ENCODE data around the gene UBE3D.
A peak's percentile ranks its signal among the peaks of the same experiment; 100 is the strongest.

The UBE3D gene

DNA sequence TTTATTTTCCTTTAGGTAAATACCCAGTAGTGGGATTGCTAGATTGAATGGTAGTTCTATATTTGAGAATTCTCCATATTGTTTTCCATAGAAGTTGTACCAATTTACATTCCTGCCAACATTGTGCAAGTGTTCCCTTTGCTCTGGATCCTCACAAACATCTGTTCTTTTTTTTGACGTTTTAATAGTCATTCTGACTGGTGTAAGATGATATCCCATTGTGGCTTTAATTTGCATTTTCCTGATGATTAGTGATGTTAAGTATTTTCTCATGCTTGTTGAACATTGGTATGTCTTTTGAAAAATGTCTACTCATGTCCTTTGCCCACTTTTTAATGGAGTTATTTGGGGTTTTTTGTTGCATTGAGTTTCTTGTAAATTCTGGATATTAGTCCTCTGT lies 85.6 kb downstream of the UBE3D start:
- peak; percentile 48 for DNase-seq (ENCODE audit: low read depth, low spot score)
- Histone ChIP-seq H3K9me3 (ENCODE audit: low read depth, low read length) (no peaks in the 10 kb centered on the region), H3K9ac (ENCODE audit: insufficient read length) (no peak overlapping the region), H3K36me3 (ENCODE audit: insufficient read depth, low read length) (peaks cover 5% of the 10 kb centered on the region; the same call in 1 of the 2 replicates), H3K4me3 (0 out of 2 replicates have a peak overlapping the region, but pooled peaks have one; percentile 14), H3K27ac (peak overlapping the region; percentile 84)
- TF ChIP-seq EZH2 (IDR thresholded peaks at IDR 0.05) (no peak), POLR2AphosphoS5 (IDR thresholded peaks at IDR 0.05; ENCODE audit: borderline replicate concordance, low read depth, low read length) (no peak), FOXP2 (optimal IDR thresholded peaks at IDR 0.05; ENCODE audit: control extremely low read depth, extremely low read length, insufficient read depth) (no peak)

DNA sequence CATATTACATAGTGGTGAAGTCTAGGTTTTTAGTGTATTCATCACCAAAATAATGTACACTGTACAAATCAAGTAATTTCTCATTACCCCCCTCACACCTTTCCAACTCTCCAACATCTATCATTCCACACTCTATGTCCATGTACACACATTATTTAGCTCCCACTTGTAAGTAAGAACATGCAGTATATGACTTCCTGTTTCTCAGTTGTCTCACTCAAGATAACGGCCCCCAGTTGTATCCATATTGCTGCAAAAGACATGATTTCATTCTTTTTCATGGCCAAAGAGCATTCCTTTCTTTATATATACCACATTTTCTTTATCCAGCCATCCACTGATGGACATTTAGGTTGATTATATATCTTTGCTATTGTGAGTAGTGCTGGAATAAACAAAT lies 86.0 kb downstream of the UBE3D start:
- no peaks in the 10 kb centered on the region for H3K9me3 ChIP-seq (ENCODE audit: low read depth, low read length)
- TF ChIP-seq FOXP2 (optimal IDR thresholded peaks at IDR 0.05; ENCODE audit: control extremely low read depth, extremely low read length, insufficient read depth) (no peak), EZH2 (IDR thresholded peaks at IDR 0.05) (no peak), POLR2AphosphoS5 (IDR thresholded peaks at IDR 0.05; ENCODE audit: borderline replicate concordance, low read depth, low read length) (no peak)
- H3K4me3 ChIP-seq: no peak overlapping the region
- H3K36me3 ChIP-seq (ENCODE audit: insufficient read depth, low read length): peaks cover 5% of the 10 kb centered on the region; the same call in 1 of the 2 replicates
- peak overlapping the region; percentile 12 for H3K27ac ChIP-seq
- H3K9ac ChIP-seq (ENCODE audit: insufficient read length): no peak overlapping the region
- no peak for DNase-seq (ENCODE audit: low read depth, low spot score)

DNA sequence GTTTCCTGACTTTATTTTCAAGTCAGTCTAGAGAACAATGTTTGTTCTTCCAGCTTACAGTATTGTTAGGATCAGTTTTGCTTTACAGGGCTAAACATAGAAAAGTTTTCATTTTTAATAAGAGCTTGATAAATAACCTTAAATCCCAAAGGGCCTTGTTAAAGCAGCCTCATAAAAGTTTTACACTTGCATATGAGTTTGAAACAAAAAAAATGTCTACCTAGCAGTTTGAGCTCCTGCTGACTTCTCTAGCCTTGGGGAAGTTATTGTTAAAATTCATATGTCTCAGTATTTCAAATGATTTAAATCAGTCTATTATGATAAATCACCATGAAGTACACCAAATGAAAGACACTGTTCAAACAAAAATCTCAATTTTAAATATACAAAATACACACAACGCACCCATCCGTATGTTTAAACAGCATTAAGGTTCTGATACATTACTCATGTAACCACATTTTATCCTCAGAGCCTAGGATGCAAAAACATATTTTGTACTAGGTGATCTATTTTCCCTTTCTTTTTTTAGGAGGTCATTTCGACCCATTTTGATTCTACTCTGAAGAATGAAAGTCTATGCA lies 87.2 kb downstream of the UBE3D start:
- no peak overlapping the region for H3K9ac ChIP-seq (ENCODE audit: insufficient read length)

DNA sequence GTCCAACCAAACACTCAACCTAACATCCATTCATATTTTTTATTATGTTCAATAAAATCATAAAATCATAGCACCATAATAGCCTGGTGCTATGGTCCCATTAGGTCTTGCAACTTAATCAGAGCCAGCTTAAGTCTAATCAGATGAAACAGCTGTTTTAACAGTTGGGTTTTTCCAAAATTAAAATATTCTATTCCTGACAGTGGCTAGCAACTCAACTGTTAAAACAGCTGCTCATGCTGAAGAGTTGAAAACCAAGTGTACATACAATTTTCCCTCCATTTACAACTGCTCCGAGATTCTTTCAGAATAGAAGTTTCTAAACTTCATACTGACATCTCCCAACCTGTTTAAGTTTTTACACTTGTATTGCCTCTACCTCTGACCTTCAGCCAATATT lies 89.5 kb downstream of the UBE3D start:
- no peak for DNase-seq (ENCODE audit: low read depth, low spot score)
- H3K9ac ChIP-seq (ENCODE audit: insufficient read length): no peak overlapping the region
- no peak overlapping the region for H3K27ac ChIP-seq
- H3K4me3 ChIP-seq: no peak overlapping the region
- H3K9me3 ChIP-seq (ENCODE audit: low read depth, low read length): no peaks in the 10 kb centered on the region
- TF ChIP-seq FOXP2 (optimal IDR thresholded peaks at IDR 0.05; ENCODE audit: control extremely low read depth, extremely low read length, insufficient read depth) (no peak), EZH2 (IDR thresholded peaks at IDR 0.05) (no peak), POLR2AphosphoS5 (IDR thresholded peaks at IDR 0.05; ENCODE audit: borderline replicate concordance, low read depth, low read length) (no peak)
- H3K36me3 ChIP-seq (ENCODE audit: insufficient read depth, low read length): peaks cover under 1% of the 10 kb centered on the region; the same call in 1 of the 2 replicates

More for the DNA sequence above, 87.2 kb downstream of the UBE3D start:
- DNase-seq (ENCODE audit: low read depth, low spot score): peak; percentile 84
- Histone ChIP-seq H3K9me3 (ENCODE audit: low read depth, low read length) (no peaks in the 10 kb centered on the region), H3K36me3 (ENCODE audit: insufficient read depth, low read length) (peaks cover 5% of the 10 kb centered on the region; the same call in 1 of the 2 replicates), H3K4me3 (peak overlapping the region; percentile 2; the same call in 1 of the 2 replicates), H3K27ac (peak overlapping the region; percentile 54; the same call in 1 of the 2 replicates)
- TF ChIP-seq FOXP2 (optimal IDR thresholded peaks at IDR 0.05; ENCODE audit: control extremely low read depth, extremely low read length, insufficient read depth): no peak
- no peak for TF ChIP-seq EZH2 (IDR thresholded peaks at IDR 0.05)
- TF ChIP-seq POLR2AphosphoS5 (IDR thresholded peaks at IDR 0.05; ENCODE audit: borderline replicate concordance, low read depth, low read length): peak; percentile 57; the same call in 1 of the 2 replicates

DNA sequence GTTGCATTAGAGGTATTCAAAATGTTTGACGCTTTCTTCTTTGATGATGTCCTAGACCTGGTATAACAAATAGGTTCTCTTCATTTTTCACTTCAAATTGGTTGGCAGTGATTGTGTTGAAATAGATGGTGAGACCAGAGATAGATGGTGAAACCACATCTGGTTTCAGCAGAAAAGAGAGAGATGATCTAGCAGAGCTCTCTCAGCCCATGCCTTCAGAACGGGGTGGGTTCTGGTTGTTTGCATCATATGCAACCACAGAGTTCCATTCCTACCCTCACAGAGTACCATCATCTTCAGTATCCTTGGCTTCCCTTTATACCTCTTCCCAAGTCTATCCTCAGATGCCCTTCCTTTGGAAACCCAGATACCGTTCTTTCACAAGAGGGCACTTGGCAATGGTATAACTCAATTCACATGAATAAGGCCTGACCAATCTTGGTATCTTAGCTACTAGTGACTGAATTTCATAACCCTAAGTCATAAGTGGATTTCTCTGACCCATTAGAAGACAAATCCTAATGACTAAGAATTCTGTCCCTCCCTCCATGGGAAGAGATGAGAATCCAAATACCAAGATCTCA lies 93.7 kb downstream of the UBE3D start:
- TF ChIP-seq FOXP2 (optimal IDR thresholded peaks at IDR 0.05; ENCODE audit: control extremely low read depth, extremely low read length, insufficient read depth) (no peak), POLR2AphosphoS5 (IDR thresholded peaks at IDR 0.05; ENCODE audit: borderline replicate concordance, low read depth, low read length) (no peak), EZH2 (IDR thresholded peaks at IDR 0.05) (no peak)
- Histone ChIP-seq H3K4me3 (no peak overlapping the region), H3K36me3 (ENCODE audit: insufficient read depth, low read length) (0 out of 2 replicates have a peak, but pooled peaks cover 9% of the 10 kb centered on the region), H3K27ac (no peak overlapping the region), H3K9ac (ENCODE audit: insufficient read length) (no peak overlapping the region), H3K9me3 (ENCODE audit: low read depth, low read length) (no peaks in the 10 kb centered on the region)
- no peak for DNase-seq (ENCODE audit: low read depth, low spot score)

DNA sequence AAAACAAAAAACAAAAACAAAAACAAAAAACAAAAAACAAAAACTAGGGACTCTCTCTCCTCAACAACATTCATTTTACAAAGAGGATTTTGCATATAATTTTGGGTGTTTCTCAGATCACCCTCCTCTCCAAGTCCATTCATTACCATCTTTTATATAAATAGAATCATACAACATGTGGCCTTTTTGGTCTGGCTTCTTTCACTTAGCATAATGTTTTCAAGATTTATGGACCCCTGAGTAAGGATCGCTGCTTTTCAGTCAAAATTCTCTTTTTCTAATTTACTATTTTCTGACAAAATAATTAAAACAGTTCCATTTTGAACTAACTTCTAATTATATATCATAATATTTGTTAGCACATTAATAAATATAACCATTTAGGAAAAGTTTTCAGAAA lies 94.8 kb downstream of the UBE3D start:
- Histone ChIP-seq H3K27ac (no peak overlapping the region), H3K4me3 (no peak overlapping the region), H3K9ac (ENCODE audit: insufficient read length) (no peak overlapping the region), H3K9me3 (ENCODE audit: low read depth, low read length) (no peaks in the 10 kb centered on the region), H3K36me3 (ENCODE audit: insufficient read depth, low read length) (0 out of 2 replicates have a peak, but pooled peaks cover 9% of the 10 kb centered on the region)
- no peak for TF ChIP-seq EZH2 (IDR thresholded peaks at IDR 0.05)
- no peak for TF ChIP-seq POLR2AphosphoS5 (IDR thresholded peaks at IDR 0.05; ENCODE audit: borderline replicate concordance, low read depth, low read length)
- no peak for TF ChIP-seq FOXP2 (optimal IDR thresholded peaks at IDR 0.05; ENCODE audit: control extremely low read depth, extremely low read length, insufficient read depth)
- DNase-seq (ENCODE audit: low read depth, low spot score): no peak

DNA sequence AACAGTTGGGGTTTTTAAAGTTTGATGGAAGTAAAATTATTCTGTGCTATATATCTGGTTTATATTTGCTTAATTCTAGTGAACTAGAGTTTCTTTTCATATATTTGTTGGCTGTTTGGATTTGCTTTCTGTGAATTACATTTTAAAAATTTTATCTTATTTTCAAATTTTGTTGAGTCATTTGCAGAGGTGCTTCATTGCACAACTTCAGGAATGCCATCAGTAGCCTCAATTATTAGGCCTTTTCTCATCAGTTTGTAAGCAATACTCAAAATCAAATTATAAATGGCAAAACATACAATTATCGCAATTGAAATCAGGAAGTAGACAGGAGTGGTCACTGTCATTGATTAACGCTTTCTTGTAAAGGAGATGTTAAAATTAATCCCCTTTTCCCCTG lies 96.9 kb downstream of the UBE3D start:
- Histone ChIP-seq H3K27ac (no peak overlapping the region), H3K9ac (ENCODE audit: insufficient read length) (no peak overlapping the region), H3K36me3 (ENCODE audit: insufficient read depth, low read length) (0 out of 2 replicates have a peak, but pooled peaks cover 9% of the 10 kb centered on the region), H3K9me3 (ENCODE audit: low read depth, low read length) (no peaks in the 10 kb centered on the region), H3K4me3 (no peak overlapping the region)
- DNase-seq (ENCODE audit: low read depth, low spot score): no peak
- TF ChIP-seq FOXP2 (optimal IDR thresholded peaks at IDR 0.05; ENCODE audit: control extremely low read depth, extremely low read length, insufficient read depth) (no peak), EZH2 (IDR thresholded peaks at IDR 0.05) (no peak), POLR2AphosphoS5 (IDR thresholded peaks at IDR 0.05; ENCODE audit: borderline replicate concordance, low read depth, low read length) (no peak)

DNA sequence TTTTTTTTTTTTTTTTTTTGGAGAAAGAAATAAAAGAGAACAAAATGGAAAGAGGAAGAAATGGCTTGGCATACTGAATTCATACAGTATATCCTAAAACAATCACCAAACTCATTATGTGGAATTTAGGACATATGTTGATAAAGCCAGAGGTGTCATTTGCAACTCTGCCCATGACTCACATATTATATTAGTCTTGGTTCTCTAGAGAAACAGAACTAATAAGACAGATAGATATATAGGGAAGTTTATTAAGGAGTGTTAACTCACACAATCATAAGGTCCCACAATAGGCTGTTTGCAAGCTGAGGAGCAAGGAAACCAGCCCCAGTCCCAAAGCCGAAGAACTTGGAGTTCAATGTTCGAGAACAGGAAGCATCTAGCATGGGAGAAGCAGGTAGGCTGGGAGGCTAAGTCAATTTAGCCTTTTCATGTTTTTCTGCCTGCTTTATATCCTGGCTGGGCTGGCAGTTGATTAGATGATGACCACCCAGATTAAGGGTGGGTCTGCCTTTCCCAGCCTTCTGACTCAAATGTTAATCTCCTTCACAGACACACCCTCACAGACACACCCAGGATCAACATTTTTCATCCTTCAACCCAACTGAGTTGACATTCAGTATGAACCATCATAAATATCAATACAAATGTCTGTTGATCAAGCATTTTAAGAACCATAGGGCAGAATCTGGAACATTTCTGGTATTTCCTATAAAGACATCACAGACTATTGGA lies 102.3 kb downstream of the UBE3D start:
- no peak for TF ChIP-seq FOXP2 (optimal IDR thresholded peaks at IDR 0.05; ENCODE audit: control extremely low read depth, extremely low read length, insufficient read depth)
- no peak for TF ChIP-seq EZH2 (IDR thresholded peaks at IDR 0.05)
- TF ChIP-seq POLR2AphosphoS5 (IDR thresholded peaks at IDR 0.05; ENCODE audit: borderline replicate concordance, low read depth, low read length): no peak
- no peak overlapping the region for H3K9ac ChIP-seq (ENCODE audit: insufficient read length)
- H3K4me3 ChIP-seq: no peak overlapping the region
- no peaks in the 10 kb centered on the region for H3K9me3 ChIP-seq (ENCODE audit: low read depth, low read length)
- H3K36me3 ChIP-seq (ENCODE audit: insufficient read depth, low read length): peaks cover 6% of the 10 kb centered on the region
- no peak for DNase-seq (ENCODE audit: low read depth, low spot score)
- no peak overlapping the region for H3K27ac ChIP-seq
